Mammary epithelial cell (primary cell): Measurements from ENCODE around the gene GORAB.

Experiments used
- EZH2 ChIP-seq: IDR thresholded peaks from 2 replicates; pipeline ENCODE4 v1.6.1; 2012; ENCODE audit warnings: low read length, inconsistent platforms, borderline replicate concordance
- TF ChIP-seq, protein P1 (sequence below), 2 donors: IDR thresholded peaks in 1 of 2; conservative IDR thresholded peaks in 1 of 2; 2 replicates each; pipeline ENCODE4 v1.5.1; 2011 to 2012; ENCODE audit warnings: inconsistent platforms in 2 of 2, low read length in 2 of 2, mild to moderate bottlenecking in 2 of 2, control low read depth in 1 of 2, low read depth in 1 of 2; ENCODE audit not compliant: insufficient read depth in 1 of 2; ENCODE audit errors: extremely low read depth in 1 of 2

- TF ChIP-seq, protein P1, sequence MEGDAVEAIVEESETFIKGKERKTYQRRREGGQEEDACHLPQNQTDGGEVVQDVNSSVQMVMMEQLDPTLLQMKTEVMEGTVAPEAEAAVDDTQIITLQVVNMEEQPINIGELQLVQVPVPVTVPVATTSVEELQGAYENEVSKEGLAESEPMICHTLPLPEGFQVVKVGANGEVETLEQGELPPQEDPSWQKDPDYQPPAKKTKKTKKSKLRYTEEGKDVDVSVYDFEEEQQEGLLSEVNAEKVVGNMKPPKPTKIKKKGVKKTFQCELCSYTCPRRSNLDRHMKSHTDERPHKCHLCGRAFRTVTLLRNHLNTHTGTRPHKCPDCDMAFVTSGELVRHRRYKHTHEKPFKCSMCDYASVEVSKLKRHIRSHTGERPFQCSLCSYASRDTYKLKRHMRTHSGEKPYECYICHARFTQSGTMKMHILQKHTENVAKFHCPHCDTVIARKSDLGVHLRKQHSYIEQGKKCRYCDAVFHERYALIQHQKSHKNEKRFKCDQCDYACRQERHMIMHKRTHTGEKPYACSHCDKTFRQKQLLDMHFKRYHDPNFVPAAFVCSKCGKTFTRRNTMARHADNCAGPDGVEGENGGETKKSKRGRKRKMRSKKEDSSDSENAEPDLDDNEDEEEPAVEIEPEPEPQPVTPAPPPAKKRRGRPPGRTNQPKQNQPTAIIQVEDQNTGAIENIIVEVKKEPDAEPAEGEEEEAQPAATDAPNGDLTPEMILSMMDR (conservative IDR thresholded peaks at IDR 0.05 in 1 of 2, IDR thresholded peaks at IDR 0.05 in 1 of 2; ENCODE audit: extremely low read depth in 1 of 2, insufficient read depth in 1 of 2, low read depth in 1 of 2, low read length in 2 of 2) = no peak
- TF ChIP-seq EZH2 = no peak
These were observed 21.8 kb upstream of the GORAB start for GRCh38 chr1:170510163-170510562.
